HCEC 1CT (cell line): Measurements from ENCODE around the gene MRPL16.

Experiments
- DNase-seq: peaks from one replicate; pipeline ENCODE4 v3.0.0-alpha.2; 2017

The MRPL16 gene

GRCh38 chr11:59769828-59770227, 40.8 kb downstream of the MRPL16 start:
- DNase-seq: no peak

GRCh38 chr11:59769111-59769510, 41.5 kb downstream of the MRPL16 start:
- no peak for DNase-seq

DNA sequence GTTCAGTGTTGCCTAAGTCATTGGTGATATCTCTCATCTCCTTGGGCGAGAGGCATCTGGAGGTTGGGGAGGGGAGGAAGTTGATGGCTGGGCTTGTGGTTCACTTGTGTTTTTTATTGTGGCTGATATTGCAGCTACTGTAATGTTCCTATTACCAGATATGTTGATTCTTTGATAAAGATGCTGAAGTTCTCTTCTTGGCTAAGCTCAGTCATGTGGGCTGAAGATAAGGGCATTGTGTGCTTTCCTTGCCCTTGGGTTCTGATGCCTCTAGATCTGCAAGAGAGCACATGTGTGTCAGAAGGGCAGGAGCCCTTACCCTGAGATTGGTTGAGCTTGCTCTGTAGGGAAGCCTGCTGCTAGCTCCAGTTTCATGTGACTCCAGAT, 43.4 kb downstream of the MRPL16 start:
- DNase-seq: no peak

- no peak for DNase-seq
Observed at GRCh38 chr11:59766542-59767224, 43.9 kb downstream of the MRPL16 start.

- DNase-seq: no peak
Observed at GRCh38 chr11:59765068-59765735, 45.4 kb downstream of the MRPL16 start.

GRCh38 chr11:59761993-59762392, 48.6 kb downstream of the MRPL16 start:
- no peak for DNase-seq

DNA sequence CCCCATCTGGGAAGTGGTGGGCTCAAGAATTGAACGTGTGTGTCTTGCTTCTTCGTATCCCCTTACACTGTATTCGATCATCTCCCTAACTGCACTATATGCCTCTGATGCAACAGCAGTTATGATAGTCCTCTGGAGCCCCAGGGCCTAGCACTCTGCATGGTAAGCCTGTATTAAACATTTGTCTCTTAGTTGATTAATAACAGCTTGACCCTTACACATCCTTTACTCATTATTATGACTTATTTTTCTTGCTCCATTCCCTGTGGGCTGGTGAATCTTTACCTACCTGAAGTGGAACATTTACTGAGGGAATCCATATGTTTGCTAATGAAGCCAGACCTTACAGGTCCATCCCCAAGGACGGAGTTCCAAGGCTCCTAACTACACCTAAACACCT, 49.8 kb downstream of the MRPL16 start:
- DNase-seq: no peak

DNA sequence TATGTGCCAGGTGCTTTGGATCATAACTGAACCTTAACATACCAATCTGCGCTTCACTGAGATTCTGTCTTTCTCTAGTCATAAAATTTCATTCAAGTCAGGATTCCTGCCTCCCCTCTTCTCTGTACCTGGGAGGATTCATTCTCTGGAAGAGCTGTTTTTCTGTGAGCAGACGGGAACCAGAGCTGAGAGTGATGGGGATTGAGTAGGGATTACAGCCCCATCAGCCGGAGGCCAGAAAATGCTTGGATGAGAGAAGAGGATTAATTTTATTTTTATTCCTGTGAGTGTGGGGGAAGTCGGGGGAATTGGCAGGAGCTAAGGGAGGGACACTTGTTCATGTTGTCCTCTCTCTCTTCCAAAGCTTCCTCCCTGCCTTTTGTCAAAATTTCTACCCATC, 50.7 kb downstream of the MRPL16 start:
- DNase-seq: no peak

- DNase-seq: no peak
Observed at GRCh38 chr11:59758401-59759037, 52.1 kb downstream of the MRPL16 start.

DNA sequence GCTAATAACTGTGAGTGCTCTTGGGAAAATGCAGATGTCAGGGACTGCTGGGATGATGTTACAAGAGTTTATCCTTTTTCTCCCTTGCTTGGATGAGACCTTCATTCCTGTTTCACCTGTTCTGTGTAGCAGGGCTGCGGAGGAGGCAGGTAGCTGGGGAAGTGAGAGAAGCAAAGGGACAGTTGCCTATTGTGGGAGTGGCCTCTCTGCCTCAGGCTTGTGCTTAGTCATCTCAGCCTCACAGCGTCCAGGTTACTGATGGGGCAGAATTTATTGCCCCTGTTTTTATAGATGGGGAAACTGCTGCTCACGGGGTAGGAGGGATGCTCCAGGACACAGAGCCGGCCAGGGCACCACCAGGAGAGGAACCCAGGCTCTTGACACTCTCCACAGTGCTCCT, 53.7 kb downstream of the MRPL16 start:
- DNase-seq: peak; percentile 23

- peak; percentile 34 for DNase-seq
Observed at GRCh38 chr11:59756558-59756840, 54.1 kb downstream of the MRPL16 start.
